DOHH2 (cell line): ENCODE data around the gene UMAD1.

Source experiments
- H3F3A ChIP-seq: fragments of 200-600 bp; sonication (generic), shearing (Covaris generic); 2 replicates; pipeline ENCODE4 v1.6.0; 2016; ENCODE audit warnings: antibody characterized with exemption, mild to moderate bottlenecking; ENCODE audit not compliant: control insufficient read depth, insufficient read depth
- H3K27ac ChIP-seq: fragments of 200-600 bp; sonication (generic); 2 replicates; pipeline ENCODE4 v1.5.1; 2014; ENCODE audit warnings: low read depth, mild to moderate bottlenecking, low read length, moderate library complexity
- H3K27me3 ChIP-seq: fragments of 200-600 bp; sonication (generic); 2 replicates; pipeline ENCODE4 v1.6.1; 2014; ENCODE audit warnings: mild to moderate bottlenecking, low read length, mixed read lengths; ENCODE audit not compliant: control insufficient read depth
- H3K36me3 ChIP-seq: fragments of 200-600 bp; sonication (generic); 2 replicates; pipeline ENCODE4 v1.6.1; 2014; ENCODE audit warnings: mild to moderate bottlenecking, low read length, moderate library complexity, mixed read lengths; ENCODE audit not compliant: control insufficient read depth
- H3K4me1 ChIP-seq: fragments of 200-600 bp; sonication (generic); 2 replicates; pipeline ENCODE4 v1.6.1; 2014; ENCODE audit warnings: mild to moderate bottlenecking, low read length, mixed read lengths; ENCODE audit not compliant: control insufficient read depth
- H3K4me2 ChIP-seq: fragments of 200-600 bp; sonication (generic); 2 replicates; pipeline ENCODE4 v1.6.0; 2014; ENCODE audit warnings: mild to moderate bottlenecking, low read length, moderate library complexity
- H3K4me3 ChIP-seq: fragments of 200-600 bp; sonication (generic); 2 replicates; pipeline ENCODE4 v1.5.1; 2014; ENCODE audit warnings: mild to moderate bottlenecking, low read length, mixed read lengths
- H3K79me2 ChIP-seq: fragments of 200-600 bp; sonication (generic); 2 replicates; pipeline ENCODE4 v1.6.1; 2014; ENCODE audit warnings: mild to moderate bottlenecking, low read length, mixed read lengths; ENCODE audit not compliant: control insufficient read depth
- H3K9me2 ChIP-seq: fragments of 200-600 bp; sonication (generic); replicated peaks from 2 replicates; pipeline ENCODE4 v1.6.1; 2014; ENCODE audit warnings: mild to moderate bottlenecking, low read length, mixed read lengths; ENCODE audit not compliant: control insufficient read depth
- H3K9me3 ChIP-seq: fragments of 200-600 bp; sonication (generic); 2 replicates; pipeline ENCODE4 v1.6.1; 2014; ENCODE audit warnings: antibody characterized with exemption, low read length, mixed read lengths; ENCODE audit not compliant: control insufficient read depth, insufficient read depth
- H4K20me1 ChIP-seq: fragments of 200-600 bp; sonication (generic); 2 replicates; pipeline ENCODE4 v1.6.0; 2014; ENCODE audit warnings: low read depth, mild to moderate bottlenecking, antibody characterized with exemption, low read length, moderate library complexity; ENCODE audit not compliant: control insufficient read depth, insufficient read depth
- CTCF ChIP-seq: fragments of 200-600 bp; sonication (generic); IDR thresholded peaks from one replicate; pipeline ENCODE4 v1.5.1; 2014; ENCODE audit warnings: antibody characterized with exemption, mild to moderate bottlenecking, low read depth, low read length; ENCODE audit not compliant: poor library complexity, severe bottlenecking
- EZH2phosphoT487 ChIP-seq: fragments of 200-600 bp; sonication (generic); IDR thresholded peaks from 2 replicates; pipeline ENCODE4 v1.6.1; 2017; ENCODE audit warnings: borderline replicate concordance, mild to moderate bottlenecking, antibody characterized with exemption, low read length, moderate library complexity, mixed read lengths

The UMAD1 gene

GRCh38 chr7:7706101-7706511 is 65.6 kb downstream of the UMAD1 start:
- no peak for TF ChIP-seq EZH2phosphoT487
- no peak for TF ChIP-seq CTCF

GRCh38 chr7:7706556-7707172 is 66.1 kb downstream of the UMAD1 start:
- Histone ChIP-seq H3K4me3 (no peak overlapping the region), H3K79me2 (no peaks in the 10 kb centered on the region), H3K9me3 (no peaks in the 10 kb centered on the region), H4K20me1 (no peaks in the 10 kb centered on the region), H3F3A (no peaks in the 10 kb centered on the region), H3K36me3 (no peaks in the 10 kb centered on the region), H3K27ac (no peak overlapping the region), H3K27me3 (no peaks in the 10 kb centered on the region), H3K9me2 (no peaks in the 10 kb centered on the region), H3K4me2 (no peak overlapping the region), H3K4me1 (peaks cover 5% of the 10 kb centered on the region; the same call in 1 of the 2 replicates)
- no peak for TF ChIP-seq CTCF
- no peak for TF ChIP-seq EZH2phosphoT487

More at GRCh38 chr7:7706101-7706511, 65.6 kb downstream of the UMAD1 start:
- Histone ChIP-seq H3K27me3 (no peaks in the 10 kb centered on the region), H3K9me2 (no peaks in the 10 kb centered on the region), H4K20me1 (no peaks in the 10 kb centered on the region), H3K9me3 (no peaks in the 10 kb centered on the region), H3F3A (no peaks in the 10 kb centered on the region), H3K4me2 (no peak overlapping the region), H3K79me2 (no peaks in the 10 kb centered on the region), H3K27ac (no peak overlapping the region), H3K36me3 (no peaks in the 10 kb centered on the region), H3K4me1 (peaks cover 5% of the 10 kb centered on the region; the same call in 1 of the 2 replicates), H3K4me3 (no peak overlapping the region)

GRCh38 chr7:7707246-7707645 is 66.7 kb downstream of the UMAD1 start:
- H3K36me3 ChIP-seq: no peaks in the 10 kb centered on the region
- H3K4me2 ChIP-seq: no peak overlapping the region
- no peaks in the 10 kb centered on the region for H3K9me2 ChIP-seq
- no peak overlapping the region for H3K4me3 ChIP-seq
- H3K4me1 ChIP-seq: peaks cover 5% of the 10 kb centered on the region; the same call in 1 of the 2 replicates
- H3K27me3 ChIP-seq: no peaks in the 10 kb centered on the region
- no peaks in the 10 kb centered on the region for H3F3A ChIP-seq
- H4K20me1 ChIP-seq: no peaks in the 10 kb centered on the region
- no peak for TF ChIP-seq CTCF
- no peak for TF ChIP-seq EZH2phosphoT487
- H3K9me3 ChIP-seq: no peaks in the 10 kb centered on the region
- no peak overlapping the region for H3K27ac ChIP-seq
- no peaks in the 10 kb centered on the region for H3K79me2 ChIP-seq
